ENCODE results near the gene AR. TPM values are rescaled to one million over a fixed set of nuclear protein-coding genes. Genes with fewer than 3 reads are reported as not detected.

The AR gene
- total and polyA plus RNA-seq, 2 of the 13 experiments (the other 11 are each of a cell fraction or from before 2014, with no cell fraction given) = not detected

DNA sequence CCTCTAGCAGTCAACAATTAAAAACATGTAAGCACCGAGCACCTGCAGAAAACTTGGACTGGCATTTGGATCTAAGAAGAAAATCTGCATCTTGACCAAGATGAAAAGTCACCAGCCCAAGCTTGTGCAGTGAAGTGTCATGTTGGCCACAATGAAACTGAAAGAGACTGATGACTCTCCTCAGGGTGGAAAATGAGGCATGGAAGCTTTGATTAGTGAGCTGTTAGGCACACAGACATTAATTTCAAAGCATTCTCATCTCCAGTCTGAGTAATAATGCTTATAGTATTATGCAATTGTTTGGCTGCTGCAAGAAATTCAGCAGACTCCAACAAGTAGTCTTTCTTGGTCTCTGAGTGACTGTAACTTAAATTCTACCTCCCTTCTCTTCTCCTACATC is 150.1 kb downstream of the AR start (continued):
- TF ChIP-seq, protein P1, sequence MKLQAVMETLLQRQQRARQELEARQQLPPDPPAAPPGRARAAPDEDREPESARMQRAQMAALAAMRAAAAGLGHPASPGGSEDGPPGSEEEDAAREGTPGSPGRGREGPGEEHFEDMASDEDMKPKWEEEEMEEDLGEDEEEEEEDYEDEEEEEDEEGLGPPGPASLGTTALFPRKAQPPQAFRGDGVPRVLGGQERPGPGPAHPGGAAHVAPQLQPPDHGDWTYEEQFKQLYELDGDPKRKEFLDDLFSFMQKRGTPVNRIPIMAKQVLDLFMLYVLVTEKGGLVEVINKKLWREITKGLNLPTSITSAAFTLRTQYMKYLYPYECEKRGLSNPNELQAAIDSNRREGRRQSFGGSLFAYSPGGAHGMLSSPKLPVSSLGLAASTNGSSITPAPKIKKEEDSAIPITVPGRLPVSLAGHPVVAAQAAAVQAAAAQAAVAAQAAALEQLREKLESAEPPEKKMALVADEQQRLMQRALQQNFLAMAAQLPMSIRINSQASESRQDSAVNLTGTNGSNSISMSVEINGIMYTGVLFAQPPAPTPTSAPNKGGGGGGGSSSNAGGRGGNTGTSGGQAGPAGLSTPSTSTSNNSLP (IDR thresholded peaks at IDR 0.05; ENCODE audit: low read depth, low read length) = no peak

DNA sequence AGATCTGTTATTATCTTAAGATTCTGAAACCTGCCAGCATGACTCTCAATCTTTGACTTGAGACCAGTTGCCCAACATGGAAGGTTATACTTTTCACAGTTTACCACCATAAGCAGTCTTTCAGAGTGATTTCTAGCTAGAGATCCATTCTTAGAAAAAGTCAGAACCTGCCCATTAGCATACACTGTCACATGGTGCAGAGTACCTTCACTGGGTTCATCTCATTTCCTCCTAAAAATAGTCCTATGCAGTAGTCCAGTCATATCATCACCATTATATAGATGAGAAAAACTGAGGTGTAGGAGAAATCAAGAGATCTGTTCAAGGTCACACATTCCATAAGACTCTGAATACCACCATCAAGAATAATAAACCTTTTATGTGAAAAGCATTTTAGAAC is 153.6 kb downstream of the AR start:
- Histone ChIP-seq H3K4me2 (ENCODE audit: low read depth, low read length) (no peak overlapping the region), H3K79me2 (ENCODE audit: insufficient read depth, low read length) (no peaks in the 10 kb centered on the region), H3K36me3 (replicated peaks in 1 of 2; ENCODE audit: control insufficient read depth in 1 of 2, insufficient read depth in 2 of 2, low read length in 2 of 2) (no peaks in the 10 kb centered on the region), H2AFZ (ENCODE audit: low read length) (no peak overlapping the region), H4K20me1 (ENCODE audit: insufficient read depth, low read length) (no peaks in the 10 kb centered on the region), H3K27ac (ENCODE audit: extremely low read length, insufficient read depth, low read length) (no peak overlapping the region), H3K4me1 (ENCODE audit: insufficient read depth, low read length) (no peaks in the 10 kb centered on the region), H3K4me3 (replicated peaks in 1 of 3; ENCODE audit: insufficient read depth in 1 of 3, low read depth in 2 of 3, low read length in 3 of 3) (no peak overlapping the region), H3K9me3 (ENCODE audit: low read length) (peaks cover 51% of the 10 kb centered on the region), H3K9ac (ENCODE audit: insufficient read depth, low read depth, low read length) (no peak overlapping the region), H3K27me3 (ENCODE audit: control insufficient read depth in 1 of 2, insufficient read depth in 2 of 2, low read length in 2 of 2) (no peaks in the 10 kb centered on the region)
- no peak for ATAC-seq
- in situ Hi-C loops (cut with HindIII; ENCODE audit: extremely low pct_ligation_motif_present, low pct_unique_long_range_greater_than_20kb) = no loop called here
- ChIA-PET CTCF (ENCODE audit: low intra/inter-chr PET ratio, low total read pairs) (no interaction called here), POLR2A (no interaction called here)
- no peak for FAIRE-seq
- no peak for DNase-seq (ENCODE audit: low spot score)
- BruUV-seq (replicated peaks) = no TSS peak
- intact Hi-C loops (cut with micrococcal nuclease; ENCODE audit: unreplicated experiment) = no loop called here
- TF ChIP-seq, protein P2, sequence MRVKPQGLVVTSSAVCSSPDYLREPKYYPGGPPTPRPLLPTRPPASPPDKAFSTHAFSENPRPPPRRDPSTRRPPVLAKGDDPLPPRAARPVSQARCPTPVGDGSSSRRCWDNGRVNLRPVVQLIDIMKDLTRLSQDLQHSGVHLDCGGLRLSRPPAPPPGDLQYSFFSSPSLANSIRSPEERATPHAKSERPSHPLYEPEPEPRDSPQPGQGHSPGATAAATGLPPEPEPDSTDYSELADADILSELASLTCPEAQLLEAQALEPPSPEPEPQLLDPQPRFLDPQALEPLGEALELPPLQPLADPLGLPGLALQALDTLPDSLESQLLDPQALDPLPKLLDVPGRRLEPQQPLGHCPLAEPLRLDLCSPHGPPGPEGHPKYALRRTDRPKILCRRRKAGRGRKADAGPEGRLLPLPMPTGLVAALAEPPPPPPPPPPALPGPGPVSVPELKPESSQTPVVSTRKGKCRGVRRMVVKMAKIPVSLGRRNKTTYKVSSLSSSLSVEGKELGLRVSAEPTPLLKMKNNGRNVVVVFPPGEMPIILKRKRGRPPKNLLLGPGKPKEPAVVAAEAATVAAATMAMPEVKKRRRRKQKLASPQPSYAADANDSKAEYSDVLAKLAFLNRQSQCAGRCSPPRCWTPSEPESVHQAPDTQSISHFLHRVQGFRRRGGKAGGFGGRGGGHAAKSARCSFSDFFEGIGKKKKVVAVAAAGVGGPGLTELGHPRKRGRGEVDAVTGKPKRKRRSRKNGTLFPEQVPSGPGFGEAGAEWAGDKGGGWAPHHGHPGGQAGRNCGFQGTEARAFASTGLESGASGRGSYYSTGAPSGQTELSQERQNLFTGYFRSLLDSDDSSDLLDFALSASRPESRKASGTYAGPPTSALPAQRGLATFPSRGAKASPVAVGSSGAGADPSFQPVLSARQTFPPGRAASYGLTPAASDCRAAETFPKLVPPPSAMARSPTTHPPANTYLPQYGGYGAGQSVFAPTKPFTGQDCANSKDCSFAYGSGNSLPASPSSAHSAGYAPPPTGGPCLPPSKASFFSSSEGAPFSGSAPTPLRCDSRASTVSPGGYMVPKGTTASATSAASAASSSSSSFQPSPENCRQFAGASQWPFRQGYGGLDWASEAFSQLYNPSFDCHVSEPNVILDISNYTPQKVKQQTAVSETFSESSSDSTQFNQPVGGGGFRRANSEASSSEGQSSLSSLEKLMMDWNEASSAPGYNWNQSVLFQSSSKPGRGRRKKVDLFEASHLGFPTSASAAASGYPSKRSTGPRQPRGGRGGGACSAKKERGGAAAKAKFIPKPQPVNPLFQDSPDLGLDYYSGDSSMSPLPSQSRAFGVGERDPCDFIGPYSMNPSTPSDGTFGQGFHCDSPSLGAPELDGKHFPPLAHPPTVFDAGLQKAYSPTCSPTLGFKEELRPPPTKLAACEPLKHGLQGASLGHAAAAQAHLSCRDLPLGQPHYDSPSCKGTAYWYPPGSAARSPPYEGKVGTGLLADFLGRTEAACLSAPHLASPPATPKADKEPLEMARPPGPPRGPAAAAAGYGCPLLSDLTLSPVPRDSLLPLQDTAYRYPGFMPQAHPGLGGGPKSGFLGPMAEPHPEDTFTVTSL (CRISPR knock-in tag; IDR thresholded peaks at IDR 0.05; ENCODE audit: borderline replicate concordance) = no peak
- TF ChIP-seq ZNF703 (CRISPR knock-in tag; IDR thresholded peaks at IDR 0.05; ENCODE audit: borderline replicate concordance) (no peak), CHD2 (IDR thresholded peaks at IDR 0.05; ENCODE audit: low read depth, low read length) (no peak), ZNF160 (CRISPR knock-in tag; IDR thresholded peaks at IDR 0.05) (no peak)
